Measurements from ENCODE around the gene LSM4.

DNA sequence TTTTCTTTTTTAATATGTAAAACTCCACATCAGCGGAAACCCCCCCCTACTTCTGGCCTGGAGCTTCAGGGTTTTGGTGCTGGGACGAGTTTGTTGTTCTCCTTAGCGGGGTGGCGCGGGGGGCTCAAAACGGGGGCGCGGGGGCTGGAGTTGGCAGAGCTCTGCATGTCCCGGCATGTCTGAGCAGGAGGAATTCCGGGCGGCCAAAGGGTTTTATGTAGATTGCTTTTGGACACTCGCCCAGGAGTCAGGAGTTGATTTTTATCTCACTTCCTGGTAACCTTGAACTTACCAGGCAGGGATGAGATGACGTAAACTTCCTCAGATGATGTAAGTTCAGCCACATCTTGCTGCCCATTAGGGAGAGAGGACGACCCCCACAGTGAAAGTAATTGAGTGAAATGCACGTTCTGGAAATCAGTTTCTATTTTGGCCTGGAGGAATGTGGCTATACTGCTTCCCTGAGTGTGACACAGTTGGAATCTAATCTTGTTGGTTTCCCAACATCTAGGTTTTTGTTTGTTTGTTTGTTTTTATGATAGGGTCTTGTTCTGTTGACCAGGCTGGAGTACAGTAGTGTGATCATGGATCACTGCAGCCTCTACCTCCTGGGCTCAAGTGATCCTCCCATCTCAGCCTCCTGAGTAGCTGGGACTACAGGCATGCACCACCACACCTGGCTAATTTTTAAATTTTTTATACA, 42.1 kb upstream of the LSM4 start:
- TF ChIP-seq POLR2A (IDR thresholded peaks at IDR 0.05) = peak; percentile 24
- TF ChIP-seq, protein P1, sequence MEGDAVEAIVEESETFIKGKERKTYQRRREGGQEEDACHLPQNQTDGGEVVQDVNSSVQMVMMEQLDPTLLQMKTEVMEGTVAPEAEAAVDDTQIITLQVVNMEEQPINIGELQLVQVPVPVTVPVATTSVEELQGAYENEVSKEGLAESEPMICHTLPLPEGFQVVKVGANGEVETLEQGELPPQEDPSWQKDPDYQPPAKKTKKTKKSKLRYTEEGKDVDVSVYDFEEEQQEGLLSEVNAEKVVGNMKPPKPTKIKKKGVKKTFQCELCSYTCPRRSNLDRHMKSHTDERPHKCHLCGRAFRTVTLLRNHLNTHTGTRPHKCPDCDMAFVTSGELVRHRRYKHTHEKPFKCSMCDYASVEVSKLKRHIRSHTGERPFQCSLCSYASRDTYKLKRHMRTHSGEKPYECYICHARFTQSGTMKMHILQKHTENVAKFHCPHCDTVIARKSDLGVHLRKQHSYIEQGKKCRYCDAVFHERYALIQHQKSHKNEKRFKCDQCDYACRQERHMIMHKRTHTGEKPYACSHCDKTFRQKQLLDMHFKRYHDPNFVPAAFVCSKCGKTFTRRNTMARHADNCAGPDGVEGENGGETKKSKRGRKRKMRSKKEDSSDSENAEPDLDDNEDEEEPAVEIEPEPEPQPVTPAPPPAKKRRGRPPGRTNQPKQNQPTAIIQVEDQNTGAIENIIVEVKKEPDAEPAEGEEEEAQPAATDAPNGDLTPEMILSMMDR (IDR thresholded peaks at IDR 0.05) = no peak

Data from right lobe of liver (tissue), 4 donors.